CD4-positive, alpha-beta T cell (primary cell): ENCODE measurements around the gene MAN1A1. TPM values are rescaled to one million over a fixed set of nuclear protein-coding genes. Genes with fewer than 3 reads are reported as not detected.

Experiments used
- ATAC-seq: fragments of 200-7000 bp; cut with Tn5 transposase; one replicate; pipeline ENCODE4 v1.10.0; 2022; ENCODE audit warnings: mild to moderate bottlenecking; ENCODE audit not compliant: poor library complexity
- CTCF ChIA-PET: fragments of 350-600 bp; sonication (Branson Sonifier 250); formaldehyde crosslinking; loops from one replicate; lab custom pipeline; 2021; ENCODE audit warnings: antibody characterized with exemption, inconsistent platforms; lab: Charles Lee
- POLR2A ChIA-PET: fragments of 350-600 bp; sonication (Branson Sonifier 250); formaldehyde crosslinking; loops from one replicate; lab custom pipeline; 2021; ENCODE audit warnings: antibody characterized with exemption, inconsistent platforms; lab: Charles Lee
- DNase-seq, 14 experiments: peaks; one replicate each; pipeline ENCODE4 v3.0.0-alpha.2; 2013 to 2020; ENCODE audit warnings: mixed read lengths in 2 of 14
- H3K27ac ChIP-seq, 2 donors: one replicate each; pipeline versions ENCODE4 v1.5.1 to v1.7.0; 2013; ENCODE audit warnings: low read length in 2 of 2, low read depth in 1 of 2, mild to moderate bottlenecking in 1 of 2
- H3K27me3 ChIP-seq, 2 experiments: 1 replicate in 1 of 2; 2 replicates in 1 of 2; pipeline versions ENCODE4 v1.6.1 to v1.7.0; 2013; ENCODE audit warnings: low read length in 2 of 2, control low read depth in 1 of 2, mild to moderate bottlenecking in 1 of 2, moderate library complexity in 1 of 2; ENCODE audit not compliant: insufficient read depth in 2 of 2, control insufficient read depth in 1 of 2
- H3K36me3 ChIP-seq: one replicate; pipeline ENCODE4 v1.6.1; 2013; ENCODE audit warnings: low read length, control low read depth; ENCODE audit not compliant: insufficient read depth
- H3K4me1 ChIP-seq: one replicate; pipeline ENCODE4 v1.6.1; 2013; ENCODE audit warnings: low read length, control low read depth; ENCODE audit not compliant: insufficient read depth
- H3K4me3 ChIP-seq: one replicate; pipeline ENCODE4 v1.5.1; 2013; ENCODE audit warnings: mild to moderate bottlenecking, low read length, moderate library complexity
- H3K9me3 ChIP-seq, 2 experiments: 1 replicate in 1 of 2; 2 replicates in 1 of 2; pipeline versions ENCODE4 v1.6.1 to v1.7.0; 2013; ENCODE audit warnings: low read length in 2 of 2, mild to moderate bottlenecking in 2 of 2, control low read depth in 1 of 2, moderate library complexity in 1 of 2; ENCODE audit not compliant: control insufficient read depth in 1 of 2, insufficient read depth in 1 of 2
- H3K27ac Mint-ChIP-seq: one replicate; pipeline ENCODE4 v1.8.0; 2020; ENCODE audit warnings: mixed read lengths
- H3K27me3 Mint-ChIP-seq: one replicate; pipeline ENCODE4 v1.8.0; 2021; ENCODE audit warnings: mixed read lengths
- H3K36me3 Mint-ChIP-seq: one replicate; pipeline ENCODE4 v1.8.0; 2021; ENCODE audit warnings: low read depth, mixed read lengths
- H3K4me1 Mint-ChIP-seq: one replicate; pipeline ENCODE4 v1.8.0; 2021; ENCODE audit warnings: low read depth, mixed read lengths
- H3K4me3 Mint-ChIP-seq: one replicate; pipeline ENCODE4 v1.8.0; 2020; ENCODE audit warnings: mild to moderate bottlenecking, mixed read lengths
- H3K9me3 Mint-ChIP-seq: one replicate; pipeline ENCODE4 v1.8.0; 2020; ENCODE audit warnings: mixed read lengths
- CTCF ChIP-seq: fragments of 200-600 bp; IDR thresholded peaks from one replicate; pipeline ENCODE4 v1.8.0; 2022; ENCODE audit warnings: antibody characterized with exemption, mild to moderate bottlenecking
- intact Hi-C, 2 experiments: fragments of 100-400 bp; cut with DNase I in 1 of 2; cut with micrococcal nuclease in 1 of 2; formaldehyde crosslinking; loops; one replicate each; pipeline versions ENCODE4 v1.15.1 to v1.9.0; 2023 to 2025; cut with DNase I, micrococcal nuclease
- total RNA-seq, 174 experiments: library from RNA in 2 of 174; stranded (reverse) in 2 of 174; gene quantifications; one replicate each; pipeline ENCODE4 v1.2.3 and lab custom pipeline; 2021 to 2026

Gene MAN1A1
- total RNA-seq, 2 experiments from 2014 or later = 4.5 to 4.9 TPM

- peaks cover 13% of the 10 kb centered on the region for H3K4me1 ChIP-seq
- ChIA-PET CTCF (no interaction called here), POLR2A (no interaction called here)
- no peaks in the 10 kb centered on the region for H3K36me3 ChIP-seq
- no peak overlapping the region for H3K27ac ChIP-seq
- no peak for TF ChIP-seq CTCF
- DNase-seq = peak in 3 of 14 experiments; percentile 15 to 60 (median 48)
- peaks cover 0 to 7% of the 10 kb centered on the region in 2 experiments for H3K9me3 ChIP-seq
- intact Hi-C loops = no loop called here
- Mint-ChIP-seq H3K9me3 (no peaks in the 10 kb centered on the region), H3K4me1 (peaks cover 16% of the 10 kb centered on the region), H3K4me3 (no peak overlapping the region), H3K36me3 (no peaks in the 10 kb centered on the region), H3K27ac (no peak overlapping the region), H3K27me3 (no peaks in the 10 kb centered on the region)
- no peak for ATAC-seq
- no peak overlapping the region for H3K4me3 ChIP-seq
- no peaks in the 10 kb centered on the region for H3K27me3 ChIP-seq
Observed at GRCh38 chr6:119147101-119148053, 202.2 kb downstream of the MAN1A1 start.

- Mint-ChIP-seq H3K4me1 (peaks cover 16% of the 10 kb centered on the region), H3K36me3 (no peaks in the 10 kb centered on the region), H3K27me3 (no peaks in the 10 kb centered on the region), H3K4me3 (no peak overlapping the region), H3K9me3 (no peaks in the 10 kb centered on the region), H3K27ac (peak overlapping the region; percentile 53)
- Histone ChIP-seq H3K27me3 (no peaks in the 10 kb centered on the region), H3K36me3 (no peaks in the 10 kb centered on the region), H3K27ac (no peak overlapping the region), H3K4me1 (peaks cover 13% of the 10 kb centered on the region), H3K9me3 (peaks cover 0 to 7% of the 10 kb centered on the region in 2 experiments), H3K4me3 (no peak overlapping the region)
- POLR2A ChIA-PET = no interaction called here
- no peak for TF ChIP-seq CTCF
- CTCF ChIA-PET = no interaction called here
- ATAC-seq = no peak
- no peak for DNase-seq
- intact Hi-C loops = no loop called here
Observed at GRCh38 chr6:119145111-119145510, 204.4 kb downstream of the MAN1A1 start.

GRCh38 chr6:119142637-119143036 is 206.9 kb downstream of the MAN1A1 start:
- no peak for ATAC-seq
- no peak overlapping the region for H3K4me3 Mint-ChIP-seq
- Histone ChIP-seq H3K36me3 (no peaks in the 10 kb centered on the region), H3K27ac (no peak overlapping the region), H3K9me3 (peaks cover 0 to 2% of the 10 kb centered on the region in 2 experiments), H3K27me3 (no peaks in the 10 kb centered on the region), H3K4me1 (peaks cover 12% of the 10 kb centered on the region), H3K4me3 (no peak overlapping the region)
- DNase-seq = no peak
- no peak for TF ChIP-seq CTCF
- POLR2A ChIA-PET = no interaction called here
- no peaks in the 10 kb centered on the region for H3K27me3 Mint-ChIP-seq
- no peaks in the 10 kb centered on the region for H3K36me3 Mint-ChIP-seq
- intact Hi-C loops = no loop called here
- H3K4me1 Mint-ChIP-seq = peaks cover 16% of the 10 kb centered on the region
- CTCF ChIA-PET = no interaction called here
- H3K9me3 Mint-ChIP-seq = no peaks in the 10 kb centered on the region
- no peak overlapping the region for H3K27ac Mint-ChIP-seq
